CD4-positive, alpha-beta T cell treated with Interferon gamma for 1 hour (primary cell): ENCODE results near the gene SLC35E2B.
A peak's percentile ranks its signal among the peaks of the same experiment; 100 is the strongest.
"Not testable (repeated sequence)": the region's sequence is repeated elsewhere in the genome, so short reads cannot be mapped to it uniquely, and the experiment has no call there.

Experiments used
- DNase-seq: peaks from one replicate; pipeline ENCODE4 v3.0.0-alpha.2; 2020

The SLC35E2B gene

DNA sequence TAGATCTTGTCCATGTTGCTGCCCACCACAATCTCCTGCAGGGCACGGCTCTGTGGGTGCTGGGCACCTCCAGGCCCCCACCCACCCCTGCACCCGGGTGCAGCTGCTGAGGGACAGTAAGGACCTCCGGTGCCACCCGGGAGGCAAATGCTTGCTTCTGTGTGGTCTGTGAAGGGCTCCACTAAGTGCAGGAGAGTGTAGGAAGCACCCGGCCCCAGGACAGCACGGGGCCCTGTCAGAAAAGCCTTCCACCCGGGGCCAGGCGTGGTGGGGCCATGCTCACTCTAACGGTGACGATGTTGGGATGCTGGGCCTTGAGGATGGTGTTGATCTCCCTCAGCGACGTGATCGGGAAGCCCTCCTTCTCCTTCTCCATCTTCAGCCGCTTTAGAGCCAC is 55.1 kb downstream of the SLC35E2B start:
- not testable (repeated sequence) for DNase-seq

DNA sequence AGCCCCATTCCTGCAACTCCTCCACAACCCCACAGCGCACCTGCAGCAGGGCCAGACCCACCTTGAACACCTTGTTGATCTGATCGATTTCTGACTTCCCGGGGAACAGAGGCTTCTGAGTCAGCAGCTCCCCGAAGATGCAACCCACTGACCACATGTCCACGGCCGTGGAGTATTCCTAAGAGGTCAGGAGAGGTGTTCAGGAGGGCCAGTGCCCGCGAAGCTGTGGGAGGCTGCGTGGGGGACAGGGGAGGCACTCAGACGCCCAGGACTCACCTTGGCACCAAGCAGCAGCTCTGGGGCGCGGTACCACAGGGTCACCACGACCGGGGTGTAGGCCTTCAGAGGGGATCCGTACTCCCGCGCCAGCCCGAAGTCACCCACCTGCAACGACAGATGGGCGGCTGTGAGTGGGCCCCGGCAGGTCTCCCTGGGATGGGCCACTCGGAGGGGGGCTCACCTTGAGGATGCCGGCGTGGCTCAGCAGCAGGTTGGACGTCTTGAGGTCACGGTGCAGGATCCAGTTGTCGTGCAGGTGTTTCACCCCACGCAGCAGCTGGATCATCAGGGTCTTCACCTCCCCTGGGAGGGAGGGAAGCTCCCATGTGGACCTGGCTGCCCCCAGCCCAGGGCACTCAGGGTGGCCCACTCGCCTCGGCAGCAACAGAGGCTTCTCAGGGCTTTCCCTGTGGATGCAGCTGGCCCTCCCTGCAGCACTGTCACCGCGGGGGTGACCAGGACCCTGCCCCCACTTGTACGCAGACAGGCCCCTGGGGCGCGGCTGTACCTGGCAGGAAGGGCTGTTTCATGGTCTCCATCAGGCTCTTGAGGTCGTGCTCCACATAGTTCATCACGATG is 55.7 kb downstream of the SLC35E2B start:
- DNase-seq = not testable (repeated sequence)

DNA sequence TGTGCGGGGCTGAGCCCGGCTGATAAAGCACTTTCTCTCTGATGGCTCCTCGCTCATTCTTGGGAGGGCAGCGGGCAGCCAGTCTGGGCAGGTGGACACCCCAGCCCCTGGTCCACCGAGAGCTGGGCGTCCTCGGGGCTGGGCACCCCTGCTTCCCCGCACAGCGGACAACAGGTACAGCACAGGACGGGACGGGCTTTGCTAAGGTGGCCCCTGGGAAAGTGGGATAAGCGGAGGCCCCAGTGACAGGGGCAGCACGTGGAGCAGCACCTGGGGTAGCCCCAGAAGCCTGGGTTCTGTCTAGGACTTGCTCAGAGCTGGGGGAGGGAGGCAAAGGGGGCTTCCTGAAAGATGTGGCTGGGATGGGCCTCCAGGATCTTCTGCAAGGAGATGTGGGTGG is 58.0 kb downstream of the SLC35E2B start:
- DNase-seq = not testable (repeated sequence)

DNA sequence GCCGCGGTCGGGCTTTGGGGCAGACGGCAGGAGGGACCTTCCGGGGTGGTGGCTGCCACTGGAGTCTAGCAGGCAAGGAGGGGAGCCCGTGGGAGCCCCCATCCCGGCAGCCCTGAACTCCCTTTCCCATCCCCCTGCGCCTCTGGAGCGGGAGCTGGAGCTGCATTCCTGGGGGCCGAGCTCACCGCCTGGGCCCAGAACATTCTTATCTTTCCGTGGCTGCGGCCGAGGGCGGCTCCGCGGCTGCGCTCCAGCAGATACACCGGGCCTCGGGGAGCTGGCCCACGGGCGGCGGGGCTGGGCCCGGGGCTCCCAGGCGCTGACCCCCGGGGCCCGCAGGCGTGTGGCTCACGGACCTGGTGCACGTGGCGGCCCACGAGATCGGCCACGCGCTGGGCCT is 59.2 kb downstream of the SLC35E2B start:
- DNase-seq = not testable (repeated sequence)

DNA sequence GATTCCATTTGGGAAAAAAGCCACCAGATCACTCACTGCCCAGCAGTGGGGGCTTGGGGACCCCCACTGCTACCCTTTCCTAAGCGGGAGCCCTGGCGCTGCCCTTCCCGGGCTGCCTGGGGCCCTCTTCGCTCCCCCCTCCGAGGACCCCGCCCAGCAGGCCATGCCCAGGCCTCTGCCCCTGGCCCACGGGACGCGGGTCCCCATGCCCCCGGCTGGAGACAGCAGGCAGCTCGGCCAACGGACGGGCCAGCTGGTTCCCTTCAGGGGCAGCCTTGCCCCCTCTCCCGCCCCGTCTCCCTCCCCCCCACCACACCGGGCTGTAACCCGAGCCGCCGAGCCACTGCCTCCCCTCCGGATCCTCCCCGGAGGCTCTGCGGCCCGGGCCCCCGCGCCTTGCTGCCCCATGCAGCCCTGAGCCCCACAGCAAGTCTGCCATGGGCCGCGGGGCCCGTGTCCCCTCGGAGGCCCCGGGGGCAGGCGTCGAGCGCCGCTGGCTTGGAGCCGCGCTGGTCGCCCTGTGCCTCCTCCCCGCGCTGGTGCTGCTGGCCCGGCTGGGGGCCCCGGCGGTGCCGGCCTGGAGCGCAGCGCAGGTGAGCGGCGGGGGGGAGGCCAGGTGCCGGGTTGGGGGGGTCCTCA is 60.7 kb downstream of the SLC35E2B start, which contains the start of gene MMP23B:
MMP23B (plus strand) TSS at position 392 of the 639 bp plus-strand sequence; CDS start at position 438, 46 bp downstream.
- DNase-seq = no peak

DNA sequence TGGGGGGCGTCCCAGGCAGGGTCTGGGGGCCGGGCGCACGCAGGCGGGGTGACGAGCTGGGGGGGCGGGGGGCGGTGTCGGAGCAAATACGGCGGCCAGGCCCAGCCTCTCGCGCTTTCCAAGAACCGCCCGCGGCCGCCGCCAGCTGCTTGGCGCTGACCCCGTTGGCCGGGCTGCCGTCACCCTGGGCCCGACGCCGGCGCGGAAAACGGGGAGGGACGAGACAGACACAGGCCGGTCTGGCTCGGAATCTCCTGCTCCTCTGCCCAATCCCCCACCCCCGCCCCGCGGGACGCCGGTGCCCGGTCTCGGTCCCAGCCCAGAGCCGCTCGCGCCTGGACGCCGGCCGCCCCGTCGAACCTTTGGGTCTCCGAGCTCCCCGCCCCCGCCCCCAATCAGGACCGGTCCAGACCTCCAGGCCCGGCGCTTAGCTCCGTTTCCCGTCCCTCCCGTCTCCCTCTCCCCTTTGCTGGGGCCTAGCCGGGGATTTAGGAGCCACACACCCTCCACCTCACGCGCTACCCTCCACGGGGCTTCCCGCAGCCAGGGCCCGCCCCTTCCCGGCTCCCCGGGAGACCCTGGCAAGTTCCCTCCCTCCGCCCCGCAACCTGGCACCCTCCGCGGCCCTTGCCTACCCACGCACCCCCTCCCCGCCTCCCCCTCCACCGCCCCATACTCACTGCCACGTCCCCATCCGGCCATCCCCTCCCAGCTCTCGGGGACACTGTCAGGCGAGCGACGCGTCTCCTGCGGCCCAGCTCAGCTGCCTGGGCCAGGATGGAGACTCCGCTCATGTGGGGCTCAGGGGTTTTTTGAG is 61.4 kb downstream of the SLC35E2B start:
- DNase-seq = peak; percentile 41

DNA sequence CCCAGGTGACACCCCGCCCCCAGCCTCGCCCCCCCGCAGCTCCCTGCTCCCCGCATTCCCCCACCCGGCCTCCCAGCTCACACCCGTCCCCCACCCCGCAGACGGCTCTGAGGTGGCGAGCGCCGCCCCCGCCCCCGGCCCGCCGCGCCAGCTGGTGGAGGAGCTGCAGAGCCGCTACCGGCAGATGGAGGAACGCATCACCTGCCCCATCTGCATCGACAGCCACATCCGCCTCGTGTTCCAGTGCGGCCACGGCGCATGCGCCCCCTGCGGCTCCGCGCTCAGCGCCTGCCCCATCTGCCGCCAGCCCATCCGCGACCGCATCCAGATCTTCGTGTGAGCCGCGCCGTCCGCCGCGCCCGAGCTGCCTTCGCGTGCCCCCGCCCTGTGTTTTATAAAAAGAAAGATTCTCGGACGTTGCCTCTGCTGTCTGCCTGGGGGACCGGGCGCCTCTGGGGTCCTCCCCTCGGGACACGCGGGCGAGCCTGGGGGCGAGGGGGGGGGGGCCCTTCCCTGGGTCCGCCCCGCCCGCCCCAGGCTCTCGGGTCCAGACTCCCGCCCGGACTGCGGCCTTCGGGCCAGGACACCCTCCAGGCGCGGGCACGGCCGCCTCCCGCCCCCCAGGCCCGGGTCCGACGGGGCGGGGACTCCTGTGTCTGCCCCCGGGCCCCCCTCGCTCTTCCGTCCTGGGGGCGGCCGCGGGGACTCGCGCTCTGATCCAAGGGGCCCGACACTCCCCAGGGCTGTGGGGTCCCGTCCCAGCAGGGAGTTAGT is 62.2 kb downstream of the SLC35E2B start:
- DNase-seq = peak; percentile 98

DNA sequence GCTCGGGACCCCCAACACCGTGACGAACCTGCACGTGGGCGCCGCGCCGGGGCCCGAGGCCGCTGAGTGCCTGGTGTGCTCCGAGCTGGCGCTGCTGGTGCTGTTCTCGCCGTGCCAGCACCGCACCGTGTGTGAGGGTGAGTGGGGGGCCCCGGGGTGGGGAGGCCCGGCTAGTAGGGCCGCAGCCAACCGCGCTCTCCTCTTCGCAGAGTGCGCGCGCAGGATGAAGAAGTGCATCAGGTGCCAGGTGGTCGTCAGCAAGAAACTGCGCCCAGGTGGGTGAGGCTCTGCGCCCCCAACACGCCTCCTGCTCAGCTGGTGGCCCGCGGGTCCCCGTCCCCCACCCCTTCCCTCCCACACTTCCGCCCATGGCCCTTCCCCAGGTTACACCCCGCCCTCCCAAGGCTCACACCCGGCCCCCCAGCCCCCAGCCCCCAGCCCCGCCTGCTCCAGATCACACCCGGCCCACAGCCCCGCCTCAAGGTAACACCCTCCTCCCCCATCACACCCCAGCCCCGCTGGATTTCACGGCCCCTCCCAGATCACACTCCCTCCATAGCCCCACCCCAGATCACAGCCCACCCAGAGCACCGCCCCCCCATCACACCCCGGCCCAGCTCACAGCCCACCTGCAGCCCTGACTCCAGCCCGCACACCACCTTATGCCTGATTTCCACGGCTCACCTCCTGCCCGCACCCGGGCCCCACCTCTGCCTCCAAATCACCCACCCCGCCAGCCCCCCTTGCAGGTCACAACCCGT is 63.0 kb downstream of the SLC35E2B start:
- peak; percentile 86 for DNase-seq

DNA sequence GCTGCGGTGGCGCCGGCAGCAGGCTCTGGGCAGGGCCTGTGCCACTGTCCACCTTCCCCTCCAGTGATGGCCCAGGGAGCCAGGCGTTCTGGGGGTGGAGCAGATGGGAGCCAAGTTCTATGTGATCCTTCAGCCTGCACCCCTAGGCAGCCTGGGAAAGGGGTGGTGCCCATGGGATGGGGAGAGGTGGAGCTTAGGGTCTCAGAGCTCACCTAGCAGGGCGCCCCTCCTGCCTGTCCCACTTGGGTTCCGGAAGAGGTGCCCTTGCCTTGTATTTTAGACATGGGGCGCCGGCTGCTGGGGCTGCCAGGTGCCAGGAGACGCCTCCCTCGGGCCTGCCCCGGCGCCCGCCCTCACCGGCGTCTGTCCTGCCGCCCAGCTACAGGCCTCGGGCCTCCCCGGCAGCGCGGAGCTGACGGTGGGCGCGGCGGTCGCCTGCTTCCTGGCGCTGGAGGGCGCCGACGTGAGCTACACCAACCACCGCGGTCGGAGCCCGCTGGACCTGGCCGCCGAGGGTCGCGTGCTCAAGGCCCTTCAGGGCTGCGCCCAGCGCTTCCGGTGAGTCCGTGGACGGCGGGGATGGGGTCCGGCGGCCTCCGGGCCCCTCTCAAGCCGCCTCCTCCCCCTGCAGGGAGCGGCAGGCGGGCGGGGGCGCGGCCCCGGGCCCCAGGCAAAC is 63.7 kb downstream of the SLC35E2B start:
- DNase-seq = peak; percentile 43

DNA sequence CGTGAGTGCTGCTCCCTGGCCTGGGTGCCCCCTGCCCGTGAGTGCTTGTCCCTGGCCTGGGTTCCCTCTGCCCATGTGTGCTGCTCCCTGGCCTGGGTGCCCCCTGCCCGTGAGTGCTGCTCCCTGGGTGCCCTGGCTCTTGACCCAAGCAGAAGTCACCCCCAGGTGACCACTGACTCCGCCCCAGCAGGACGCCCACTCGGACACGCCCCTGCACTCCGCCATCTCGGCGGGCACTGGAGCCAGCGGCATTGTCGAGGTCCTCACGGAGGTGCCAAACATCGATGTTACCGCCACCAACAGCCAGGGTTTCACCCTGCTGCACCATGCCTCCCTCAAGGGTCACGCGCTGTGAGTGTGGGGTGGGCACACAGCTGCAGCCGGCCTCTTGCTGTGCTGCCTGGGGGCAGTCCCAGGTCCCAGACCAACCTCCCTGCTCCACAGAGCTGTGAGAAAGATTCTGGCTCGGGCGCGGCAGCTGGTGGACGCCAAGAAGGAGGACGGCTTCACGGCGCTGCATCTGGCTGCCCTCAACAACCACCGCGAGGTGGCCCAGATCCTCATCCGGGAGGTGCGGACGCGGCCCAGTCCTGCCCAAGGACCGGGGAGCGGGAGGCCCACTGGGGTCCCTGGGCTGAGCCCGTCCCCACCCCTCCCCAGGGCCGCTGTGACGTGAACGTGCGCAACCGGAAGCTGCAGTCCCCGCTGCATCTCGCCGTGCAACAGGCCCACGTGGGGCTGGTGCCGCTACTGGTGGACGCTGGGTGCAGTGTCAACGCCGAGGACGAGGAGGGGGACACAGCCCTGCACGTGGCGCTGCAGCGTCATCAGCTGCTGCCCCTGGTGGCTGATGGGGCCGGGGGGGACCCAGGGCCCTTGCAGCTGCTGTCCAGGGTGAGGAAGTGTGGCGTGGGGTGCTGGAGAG is 64.5 kb downstream of the SLC35E2B start:
- DNase-seq = no peak

DNA sequence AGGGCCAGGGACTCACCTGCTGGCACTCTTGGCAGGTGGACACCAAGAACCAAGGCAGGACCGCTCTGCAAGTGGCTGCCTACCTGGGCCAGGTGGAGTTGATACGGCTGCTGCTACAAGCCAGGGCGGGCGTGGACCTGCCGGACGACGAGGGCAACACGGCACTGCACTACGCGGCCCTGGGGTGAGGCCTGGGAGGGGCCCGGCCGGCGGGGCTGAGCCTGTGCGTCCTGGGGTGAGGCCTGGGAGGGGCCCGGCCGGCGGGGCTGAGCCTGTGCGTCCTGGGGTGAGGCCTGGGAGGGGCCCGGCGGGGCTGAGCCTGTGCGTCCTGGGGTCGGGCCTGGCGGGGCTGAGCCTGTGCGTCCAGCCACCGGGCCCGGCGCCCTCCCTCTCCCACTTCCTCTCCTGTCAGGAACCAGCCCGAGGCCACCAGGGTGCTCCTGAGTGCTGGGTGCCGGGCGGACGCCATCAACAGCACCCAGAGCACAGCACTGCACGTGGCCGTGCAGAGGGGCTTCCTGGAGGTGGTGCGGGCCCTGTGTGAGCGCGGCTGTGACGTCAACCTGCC is 65.2 kb downstream of the SLC35E2B start:
- DNase-seq = no peak

DNA sequence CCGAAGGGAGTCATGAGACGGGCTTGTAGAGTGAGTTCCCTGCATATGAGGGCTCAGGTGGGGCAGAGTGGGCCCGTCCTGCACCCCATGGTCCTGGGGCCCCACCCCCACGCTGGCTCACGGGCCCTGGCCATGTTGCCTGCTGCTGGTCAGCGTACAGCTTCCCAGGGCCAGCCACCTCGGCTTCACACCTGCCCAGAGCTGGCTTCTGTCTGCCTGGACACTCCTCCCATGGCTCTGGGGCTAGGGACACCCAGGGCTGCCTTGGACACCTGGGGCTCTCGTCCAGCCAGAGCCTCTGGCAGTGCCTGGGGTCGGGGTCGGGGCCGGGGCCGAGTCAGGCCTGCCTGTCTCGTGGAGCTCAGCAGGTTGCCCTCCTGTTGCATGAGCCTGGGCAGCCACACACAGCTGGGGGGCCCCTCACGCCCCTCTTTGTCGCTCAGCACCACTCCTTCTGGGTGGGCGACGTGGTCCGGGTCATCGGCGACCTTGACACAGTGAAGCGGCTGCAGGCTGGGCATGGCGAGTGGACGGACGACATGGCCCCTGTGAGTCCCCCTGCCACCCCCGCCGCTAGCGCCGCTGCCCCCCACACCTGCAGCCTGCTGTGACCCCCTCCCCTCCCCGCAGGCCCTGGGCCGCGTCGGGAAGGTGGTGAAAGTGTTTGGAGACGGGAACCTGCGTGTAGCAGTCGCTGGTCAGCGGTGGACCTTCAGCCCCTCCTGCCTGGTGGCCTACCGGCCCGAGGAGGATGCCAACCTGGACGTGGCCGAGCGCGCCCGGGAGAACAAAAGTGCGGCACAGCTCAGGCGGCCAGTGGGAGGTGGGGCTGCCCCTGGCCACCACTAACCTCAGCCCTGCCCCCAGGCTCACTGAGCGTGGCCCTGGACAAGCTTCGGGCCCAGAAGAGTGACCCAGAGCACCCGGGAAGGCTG is 66.1 kb downstream of the SLC35E2B start:
- DNase-seq = no peak

DNA sequence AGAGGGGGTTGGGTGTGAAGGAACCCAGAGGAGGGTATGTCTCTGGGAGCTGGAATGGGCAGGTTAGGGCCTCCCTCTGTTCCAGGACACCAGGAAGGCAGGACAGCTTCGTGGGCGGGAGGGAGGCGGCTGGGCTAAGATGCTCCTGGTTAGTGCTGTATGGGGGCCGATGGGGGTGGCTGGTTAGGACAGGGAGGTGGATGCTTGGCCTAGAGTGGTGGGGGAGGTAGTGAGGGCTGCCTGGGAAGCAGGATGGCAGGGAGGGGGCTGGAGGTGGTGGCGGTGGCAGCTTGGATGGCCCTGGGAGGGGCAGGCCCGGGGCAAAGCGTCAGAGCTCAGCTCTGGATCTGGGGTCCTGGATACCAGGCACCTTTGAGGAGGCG is 66.8 kb downstream of the SLC35E2B start:
- no peak for DNase-seq

DNA sequence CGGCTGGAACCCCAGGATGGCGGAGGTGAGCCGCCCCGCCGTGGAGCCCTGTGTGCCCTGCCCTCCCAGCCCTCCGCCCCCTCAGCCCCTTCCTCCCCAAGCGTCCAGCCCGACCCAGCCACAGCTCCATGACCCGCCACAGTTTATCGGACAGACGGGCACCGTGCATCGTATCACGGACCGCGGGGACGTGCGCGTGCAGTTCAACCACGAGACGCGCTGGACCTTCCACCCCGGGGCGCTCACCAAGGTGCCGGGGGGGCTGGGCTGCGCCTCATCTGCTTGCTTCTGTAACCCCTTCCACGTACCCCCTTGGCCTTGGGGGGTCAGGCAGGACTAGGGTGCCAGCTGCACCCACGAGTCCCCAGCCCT is 67.2 kb downstream of the SLC35E2B start:
- DNase-seq = no peak

DNA sequence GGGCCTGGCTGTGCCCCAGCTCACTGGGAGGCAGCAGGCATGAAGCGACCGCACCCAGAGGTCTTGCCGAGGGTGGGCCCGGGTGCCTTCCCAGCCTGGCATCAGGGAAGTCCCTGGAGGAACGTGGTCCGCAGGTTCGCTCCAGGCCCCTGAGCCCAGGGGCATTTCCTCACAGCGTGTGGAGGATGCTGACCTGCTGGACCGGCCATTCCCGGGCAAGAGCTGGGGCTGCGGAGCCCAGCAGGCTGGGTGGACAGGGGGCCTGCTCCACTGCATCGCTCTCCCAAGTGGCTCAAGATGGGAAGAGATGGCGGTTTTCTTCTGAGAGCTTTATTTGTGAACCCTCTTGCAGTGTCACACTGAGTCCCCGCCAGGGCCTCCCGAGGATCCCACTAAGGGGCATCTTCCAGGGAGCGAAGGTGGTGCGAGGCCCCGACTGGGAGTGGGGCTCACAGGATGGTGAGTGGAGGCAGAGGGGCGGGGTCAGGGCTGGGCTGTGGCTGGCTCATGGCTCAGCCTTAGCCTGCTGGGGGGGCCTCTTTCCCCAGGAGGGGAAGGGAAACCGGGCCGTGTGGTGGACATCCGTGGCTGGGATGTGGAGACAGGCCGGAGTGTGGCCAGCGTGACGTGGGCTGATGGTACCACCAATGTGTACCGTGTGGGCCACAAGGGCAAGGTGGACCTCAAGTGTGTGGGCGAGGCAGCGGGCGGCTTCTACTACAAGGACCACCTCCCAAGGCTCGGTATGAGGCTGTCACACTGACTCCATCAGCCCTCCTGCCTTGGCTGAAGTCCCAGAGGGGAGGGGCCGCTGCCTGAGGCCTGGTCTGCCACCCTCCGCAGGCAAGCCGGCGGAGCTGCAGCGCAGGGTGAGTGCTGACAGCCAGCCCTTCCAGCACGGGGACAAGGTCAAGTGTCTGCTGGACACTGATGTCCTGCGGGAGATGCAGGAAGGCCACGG is 67.9 kb downstream of the SLC35E2B start:
- DNase-seq = no peak

DNA sequence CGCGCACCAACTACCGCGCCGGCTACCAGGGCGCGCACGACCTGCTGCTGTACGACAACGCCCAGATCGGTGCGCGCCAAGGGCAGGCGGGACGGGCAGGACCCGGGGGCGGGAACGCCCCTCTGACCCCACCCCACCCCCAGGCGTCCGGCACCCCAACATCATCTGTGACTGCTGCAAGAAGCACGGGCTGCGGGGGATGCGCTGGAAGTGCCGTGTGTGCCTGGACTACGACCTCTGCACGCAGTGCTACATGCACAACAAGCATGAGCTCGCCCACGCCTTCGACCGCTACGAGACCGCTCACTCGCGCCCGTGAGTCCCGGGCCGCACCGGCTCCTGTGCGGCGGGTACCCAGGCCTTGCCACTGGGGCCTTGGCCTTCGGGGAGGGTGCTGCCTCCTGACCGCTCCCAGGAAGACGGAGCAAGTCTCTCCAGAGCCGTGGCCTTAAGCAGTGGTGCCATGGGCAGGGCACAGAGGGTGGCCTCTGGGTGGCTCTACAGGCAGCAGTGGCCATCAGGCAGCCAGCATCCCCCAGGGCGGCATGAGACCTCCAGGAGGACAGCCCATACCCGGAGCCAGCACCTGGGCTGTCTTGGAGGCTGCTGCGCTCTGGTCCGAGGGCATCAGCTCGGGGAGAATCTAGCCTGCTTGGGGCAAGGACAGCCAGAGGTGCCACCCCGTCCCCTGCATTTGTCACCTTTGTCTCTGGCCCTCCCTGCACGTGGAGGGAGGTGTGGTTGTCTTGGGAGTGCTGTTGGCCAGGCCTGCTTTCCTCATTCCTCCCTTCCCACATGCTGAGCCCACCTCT is 68.8 kb downstream of the SLC35E2B start:
- DNase-seq = no peak
